DMS114 treated with DMSO at 0.1 percent for 48 hours (cell line): ENCODE results near the gene ATXN7L2.

Experiments used
- DNase-seq: peaks from one replicate; lab custom pipeline; 2025; ENCODE audit not compliant: unreplicated experiment; lab: John Stamatoyannopoulos, UW

Gene ATXN7L2

GRCh38 chr1:109541102-109541501 is 57.4 kb downstream of the ATXN7L2 start:
- no peak for DNase-seq
